HG03469 (cell line): Measurements from ENCODE around the gene WWOX.

Experiments used
- ATAC-seq: cut with Tn5 transposase; IDR thresholded peaks from one replicate; pipeline ENCODE4 v1.9.1; 2021; ENCODE audit warnings: mild to moderate bottlenecking, moderate library complexity, moderate number of reproducible peaks; ENCODE audit not compliant: unreplicated experiment

WWOX gene

GRCh38 chr16:78953526-78953925 is 854.1 kb downstream of the WWOX start:
- no peak for ATAC-seq

GRCh38 chr16:78955206-78955605 is 855.8 kb downstream of the WWOX start:
- ATAC-seq: no peak

- ATAC-seq: no peak
Observed at GRCh38 chr16:78956859-78957258, 857.4 kb downstream of the WWOX start.

GRCh38 chr16:78957317-78958100 is 858.1 kb downstream of the WWOX start:
- ATAC-seq: no peak

GRCh38 chr16:78961464-78961863 is 862.0 kb downstream of the WWOX start:
- no peak for ATAC-seq

- peak; percentile 93 for ATAC-seq
Observed at GRCh38 chr16:78962457-78962929, 863.0 kb downstream of the WWOX start.

- ATAC-seq: no peak
Observed at GRCh38 chr16:78967948-78968347, 868.5 kb downstream of the WWOX start.

GRCh38 chr16:78969721-78970120 is 870.3 kb downstream of the WWOX start:
- no peak for ATAC-seq

GRCh38 chr16:78970650-78971049 is 871.2 kb downstream of the WWOX start:
- no peak for ATAC-seq

- ATAC-seq: no peak
Observed at GRCh38 chr16:78972006-78972405, 872.6 kb downstream of the WWOX start.

- no peak for ATAC-seq
Observed at GRCh38 chr16:78972986-78973385, 873.5 kb downstream of the WWOX start.

GRCh38 chr16:78976212-78976611 is 876.8 kb downstream of the WWOX start:
- no peak for ATAC-seq

- no peak for ATAC-seq
Observed at GRCh38 chr16:78980825-78981224, 881.4 kb downstream of the WWOX start.

GRCh38 chr16:78982096-78982744 is 882.8 kb downstream of the WWOX start:
- ATAC-seq: no peak

- no peak for ATAC-seq
Observed at GRCh38 chr16:78984324-78984723, 884.9 kb downstream of the WWOX start.

GRCh38 chr16:78984887-78985464 is 885.5 kb downstream of the WWOX start:
- ATAC-seq: no peak

GRCh38 chr16:78985716-78986605 is 886.5 kb downstream of the WWOX start:
- ATAC-seq: no peak

GRCh38 chr16:78987666-78988065 is 888.2 kb downstream of the WWOX start:
- ATAC-seq: no peak

- ATAC-seq: no peak
Observed at GRCh38 chr16:78988361-78988969, 889.0 kb downstream of the WWOX start.

GRCh38 chr16:78990309-78990701 is 890.9 kb downstream of the WWOX start:
- no peak for ATAC-seq

- no peak for ATAC-seq
Observed at GRCh38 chr16:78992001-78992400, 892.5 kb downstream of the WWOX start.
